Spleen (tissue), 7 donors: ENCODE data around the gene NIPAL4.

Experiments used
- CTCF ChIP-seq, 11 experiments: fragments of 200-600 bp in 7 of 11; fragments of 450-650 bp in 4 of 11; sonication (generic) in 4 of 11; IDR thresholded peaks in 8 of 11; conservative IDR thresholded peaks in 3 of 11; 1 replicate in 7 of 11; 2 replicates in 4 of 11; pipeline versions ENCODE4 v1.4.0 to v1.8.0; 2016 to 2021; ENCODE audit warnings: antibody characterized with exemption in 11 of 11, inconsistent platforms in 4 of 11, mild to moderate bottlenecking in 1 of 11
- POLR2AphosphoS5 ChIP-seq, 3 donors: sonication (generic); formaldehyde crosslinking; IDR thresholded peaks; one replicate each; pipeline ENCODE4 v1.5.1; 2017; ENCODE audit warnings: antibody characterized with exemption in 3 of 3
- donor health status: DM: no; HTN: no; CAD: no; lungs with moderate emphysema.
- donor health status: DM: no; HTN: no; CAD: no.
- donor health status: DM: no; HTN: no; CAD: no.

DNA sequence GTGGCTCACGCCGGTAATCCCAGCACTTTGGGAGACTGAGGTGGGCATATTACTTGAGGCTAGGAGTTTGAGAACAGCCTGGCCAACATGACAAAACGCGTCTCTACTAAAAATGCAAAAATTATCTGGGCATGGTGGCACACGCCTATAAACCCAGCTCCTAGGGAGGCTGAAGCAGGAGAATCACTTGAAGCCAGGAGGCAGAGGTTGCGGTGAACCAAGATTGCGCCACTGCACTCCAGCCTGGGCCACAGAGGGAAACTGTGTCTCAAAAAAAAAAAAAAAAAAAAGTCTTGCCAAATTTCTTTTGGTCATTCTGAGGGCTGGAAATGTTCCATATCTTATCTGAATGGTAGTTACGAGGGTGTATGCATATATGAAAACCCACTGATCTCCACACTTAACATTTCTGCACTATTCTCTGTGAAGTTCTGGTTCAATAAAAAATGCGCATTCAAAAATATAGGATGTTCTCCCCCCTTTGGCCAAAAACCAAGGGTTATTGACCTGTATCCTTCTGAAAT lies 13.5 kb upstream of the NIPAL4 start:
- TF ChIP-seq CTCF (IDR thresholded peaks at IDR 0.05 in 8 of 11, conservative IDR thresholded peaks at IDR 0.05 in 3 of 11) = no peak
- no peak for TF ChIP-seq POLR2AphosphoS5 (IDR thresholded peaks at IDR 0.05)
